OCI-LY1 (cell line): ENCODE measurements around the gene FAM47E.

Source experiments
- H2AFZ ChIP-seq: fragments of 200-600 bp; sonication (generic), shearing (Covaris generic); 2 replicates; pipeline ENCODE4 v1.6.0; 2014; ENCODE audit warnings: antibody characterized with exemption, mild to moderate bottlenecking, low read length
- H3F3A ChIP-seq: fragments of 200-600 bp; sonication (generic), shearing (Covaris generic); 2 replicates; pipeline ENCODE4 v1.6.0; 2014; ENCODE audit warnings: mild to moderate bottlenecking, antibody characterized with exemption, low read length, moderate library complexity; ENCODE audit not compliant: insufficient read depth
- H3K27ac ChIP-seq: fragments of 200-600 bp; sonication (generic); 2 replicates; pipeline ENCODE4 v1.5.1; 2014; ENCODE audit warnings: low read length, mixed run types, mild to moderate bottlenecking, low read depth; ENCODE audit not compliant: poor library complexity, severe bottlenecking
- H3K27me3 ChIP-seq: fragments of 200-600 bp; sonication (generic); 2 replicates; pipeline ENCODE4 v1.6.0; 2014; ENCODE audit warnings: antibody characterized with exemption, mild to moderate bottlenecking, low read length, moderate library complexity; ENCODE audit not compliant: insufficient read depth
- H3K36me3 ChIP-seq: fragments of 200-600 bp; sonication (generic); 2 replicates; pipeline ENCODE4 v1.6.1; 2014; ENCODE audit warnings: mild to moderate bottlenecking, antibody characterized with exemption, low read length, moderate library complexity, mixed read lengths; ENCODE audit not compliant: insufficient read depth
- H3K4me1 ChIP-seq: fragments of 200-600 bp; sonication (generic); 2 replicates; pipeline ENCODE4 v1.5.1; 2014; ENCODE audit warnings: mild to moderate bottlenecking, low read length, moderate library complexity; ENCODE audit not compliant: insufficient read depth, severe bottlenecking
- H3K4me2 ChIP-seq: fragments of 200-600 bp; sonication (generic), shearing (Covaris generic); 2 replicates; pipeline ENCODE4 v1.6.1; 2014; ENCODE audit warnings: low read length
- H3K4me3 ChIP-seq: fragments of 200-600 bp; sonication (generic); 2 replicates; pipeline ENCODE4 v1.5.1; 2014; ENCODE audit warnings: low read length, low read depth, mild to moderate bottlenecking, mixed read lengths; ENCODE audit not compliant: poor library complexity, severe bottlenecking
- H3K79me2 ChIP-seq: fragments of 200-600 bp; shearing (Covaris generic); 2 replicates; pipeline ENCODE4 v1.6.1; 2016; ENCODE audit warnings: mixed run types, low read length, mixed read lengths; ENCODE audit not compliant: insufficient read depth
- H3K9ac ChIP-seq: fragments of 200-600 bp; sonication (generic), shearing (Covaris generic); 2 replicates; pipeline ENCODE4 v1.6.1; 2014; ENCODE audit warnings: mild to moderate bottlenecking, low read length, mixed read lengths
- H3K9me2 ChIP-seq: fragments of 200-600 bp; sonication (generic), shearing (Covaris generic); 2 replicates; pipeline ENCODE4 v1.6.1; 2014; ENCODE audit warnings: low read depth, mild to moderate bottlenecking, low read length, mixed read lengths
- H3K9me3 ChIP-seq: fragments of 200-600 bp; shearing (Covaris generic); 2 replicates; pipeline ENCODE4 v1.6.1; 2014; ENCODE audit warnings: low read length, mixed read lengths
- H4K20me1 ChIP-seq: fragments of 200-600 bp; sonication (generic), shearing (Covaris generic); 2 replicates; pipeline ENCODE4 v1.6.0; 2016; ENCODE audit warnings: mild to moderate bottlenecking, low read length; ENCODE audit not compliant: insufficient read depth
- EZH2 ChIP-seq: fragments of 200-600 bp; sonication (generic), shearing (Covaris generic); IDR thresholded peaks from 2 replicates; pipeline ENCODE4 v1.8.0; 2017; ENCODE audit warnings: borderline replicate concordance, mixed run types, mild to moderate bottlenecking, antibody characterized with exemption, low read length, moderate library complexity, mixed read lengths
- TF ChIP-seq, protein P1 (sequence below): fragments of 200-600 bp; sonication (generic), shearing (Covaris generic); IDR thresholded peaks from 2 replicates; pipeline ENCODE4 v1.5.1; 2017; ENCODE audit warnings: mild to moderate bottlenecking, antibody characterized with exemption, low read length, moderate library complexity, mixed read lengths

Gene FAM47E

GRCh38 chr4:76233529-76233928 is 18.0 kb upstream of the FAM47E start:
- TF ChIP-seq, protein P1, sequence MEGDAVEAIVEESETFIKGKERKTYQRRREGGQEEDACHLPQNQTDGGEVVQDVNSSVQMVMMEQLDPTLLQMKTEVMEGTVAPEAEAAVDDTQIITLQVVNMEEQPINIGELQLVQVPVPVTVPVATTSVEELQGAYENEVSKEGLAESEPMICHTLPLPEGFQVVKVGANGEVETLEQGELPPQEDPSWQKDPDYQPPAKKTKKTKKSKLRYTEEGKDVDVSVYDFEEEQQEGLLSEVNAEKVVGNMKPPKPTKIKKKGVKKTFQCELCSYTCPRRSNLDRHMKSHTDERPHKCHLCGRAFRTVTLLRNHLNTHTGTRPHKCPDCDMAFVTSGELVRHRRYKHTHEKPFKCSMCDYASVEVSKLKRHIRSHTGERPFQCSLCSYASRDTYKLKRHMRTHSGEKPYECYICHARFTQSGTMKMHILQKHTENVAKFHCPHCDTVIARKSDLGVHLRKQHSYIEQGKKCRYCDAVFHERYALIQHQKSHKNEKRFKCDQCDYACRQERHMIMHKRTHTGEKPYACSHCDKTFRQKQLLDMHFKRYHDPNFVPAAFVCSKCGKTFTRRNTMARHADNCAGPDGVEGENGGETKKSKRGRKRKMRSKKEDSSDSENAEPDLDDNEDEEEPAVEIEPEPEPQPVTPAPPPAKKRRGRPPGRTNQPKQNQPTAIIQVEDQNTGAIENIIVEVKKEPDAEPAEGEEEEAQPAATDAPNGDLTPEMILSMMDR: no peak
- TF ChIP-seq EZH2: no peak
- Histone ChIP-seq H3K27ac (no peak overlapping the region), H3K4me3 (no peak overlapping the region), H3K9me2 (no peaks in the 10 kb centered on the region), H4K20me1 (no peaks in the 10 kb centered on the region), H3K9ac (no peak overlapping the region), H3K9me3 (no peaks in the 10 kb centered on the region), H3F3A (no peaks in the 10 kb centered on the region), H3K79me2 (no peaks in the 10 kb centered on the region), H3K27me3 (no peaks in the 10 kb centered on the region), H3K4me2 (no peak overlapping the region), H2AFZ (no peak overlapping the region), H3K36me3 (no peaks in the 10 kb centered on the region), H3K4me1 (no peaks in the 10 kb centered on the region)

DNA sequence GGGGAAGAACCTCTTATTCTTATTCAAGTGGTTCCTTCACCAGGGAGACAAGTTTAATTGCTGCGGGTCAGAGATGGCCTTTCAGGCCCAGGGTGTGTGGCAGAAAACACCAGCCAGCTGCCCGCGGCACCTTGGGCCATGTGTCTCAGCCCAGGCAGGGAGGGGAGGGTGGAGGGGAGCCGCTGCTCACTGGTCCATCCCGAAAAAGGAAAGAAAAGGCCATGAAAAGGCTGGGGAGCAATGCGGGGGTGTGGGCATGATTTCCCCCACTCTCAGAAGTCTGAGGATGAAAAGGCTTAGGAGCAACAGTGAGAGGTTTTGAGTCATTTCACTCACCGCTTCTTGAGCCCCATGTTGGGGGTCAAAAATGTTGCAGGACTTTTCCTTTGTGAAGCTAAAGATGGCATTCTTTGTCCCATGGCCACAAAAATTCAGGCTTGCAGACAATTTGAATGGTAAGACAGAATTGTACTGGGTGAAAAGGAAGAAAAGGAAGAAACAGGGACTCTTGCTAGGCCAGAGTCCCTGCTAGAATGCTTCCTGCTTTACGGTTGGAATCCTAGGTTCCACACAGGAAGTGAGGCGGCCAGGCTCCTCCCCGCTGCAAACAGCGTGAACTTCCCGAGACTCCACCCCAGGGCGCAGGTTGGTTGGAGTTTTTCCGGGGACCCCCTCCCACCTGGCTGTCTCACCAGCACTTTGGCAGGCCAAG is 17.4 kb upstream of the FAM47E start:
- Histone ChIP-seq H3K4me3 (no peak overlapping the region), H3K27me3 (no peaks in the 10 kb centered on the region)

DNA sequence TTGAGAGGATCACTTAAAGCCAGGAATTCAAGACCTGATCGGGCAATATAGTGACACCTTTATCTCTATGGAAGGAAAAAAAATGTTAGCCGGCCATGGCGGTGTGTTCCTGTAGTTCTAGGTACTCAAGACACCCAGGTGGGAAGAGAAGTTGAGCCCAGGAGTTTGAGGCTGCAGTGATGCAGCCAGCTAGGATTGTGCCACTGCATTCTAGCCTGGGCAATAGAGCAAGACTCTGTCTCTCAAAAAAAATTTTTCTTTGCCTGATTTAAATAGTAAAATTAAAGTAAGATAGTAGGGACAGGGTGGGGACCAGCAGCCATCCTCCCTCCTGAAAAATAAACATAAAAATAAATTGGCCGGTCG is 16.9 kb upstream of the FAM47E start:
- no peaks in the 10 kb centered on the region for H4K20me1 ChIP-seq
- H3K27me3 ChIP-seq: no peaks in the 10 kb centered on the region
- H3F3A ChIP-seq: no peaks in the 10 kb centered on the region
- no peak overlapping the region for H3K27ac ChIP-seq
- H3K9me2 ChIP-seq: no peaks in the 10 kb centered on the region
- no peak overlapping the region for H3K9ac ChIP-seq
- H3K4me1 ChIP-seq: no peaks in the 10 kb centered on the region
- TF ChIP-seq, protein P1: no peak
- no peak for TF ChIP-seq EZH2
- no peak overlapping the region for H3K4me3 ChIP-seq
- no peaks in the 10 kb centered on the region for H3K9me3 ChIP-seq
- no peak overlapping the region for H3K4me2 ChIP-seq
- no peaks in the 10 kb centered on the region for H3K36me3 ChIP-seq
- no peaks in the 10 kb centered on the region for H3K79me2 ChIP-seq
- H2AFZ ChIP-seq: no peak overlapping the region

More for the DNA sequence above, 17.4 kb upstream of the FAM47E start:
- no peaks in the 10 kb centered on the region for H3K4me1 ChIP-seq
- TF ChIP-seq, protein P1: no peak
- no peak for TF ChIP-seq EZH2
- no peak overlapping the region for H3K27ac ChIP-seq
- H3K4me2 ChIP-seq: no peak overlapping the region
- H3K79me2 ChIP-seq: no peaks in the 10 kb centered on the region
- H3K9ac ChIP-seq: no peak overlapping the region
- H3F3A ChIP-seq: no peaks in the 10 kb centered on the region
- no peaks in the 10 kb centered on the region for H3K9me2 ChIP-seq
- H3K9me3 ChIP-seq: no peaks in the 10 kb centered on the region
- H2AFZ ChIP-seq: no peak overlapping the region
- no peaks in the 10 kb centered on the region for H3K36me3 ChIP-seq
- H4K20me1 ChIP-seq: no peaks in the 10 kb centered on the region
